ENCODE results near the gene ZNF525.

DNA sequence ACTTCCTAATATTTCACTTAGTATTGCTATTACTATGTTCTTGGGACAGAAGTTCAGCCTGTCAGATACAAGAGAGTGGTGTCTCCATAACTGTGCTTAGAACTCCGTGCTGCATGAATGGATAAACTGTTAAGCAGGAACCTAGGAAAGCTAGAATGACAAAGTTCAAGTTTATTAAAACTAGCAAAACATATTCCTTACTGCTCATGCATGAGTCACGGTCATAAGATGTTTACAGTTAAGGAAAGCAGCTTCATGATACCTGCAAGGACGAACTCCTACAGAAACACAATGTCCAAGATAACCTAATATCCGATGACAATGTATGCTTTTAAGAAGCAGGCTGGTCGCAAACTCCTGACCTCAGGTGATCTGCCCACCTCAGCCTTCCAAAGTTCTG is 23.4 kb downstream of the ZNF525 start:
- TF ChIP-seq, protein P1, sequence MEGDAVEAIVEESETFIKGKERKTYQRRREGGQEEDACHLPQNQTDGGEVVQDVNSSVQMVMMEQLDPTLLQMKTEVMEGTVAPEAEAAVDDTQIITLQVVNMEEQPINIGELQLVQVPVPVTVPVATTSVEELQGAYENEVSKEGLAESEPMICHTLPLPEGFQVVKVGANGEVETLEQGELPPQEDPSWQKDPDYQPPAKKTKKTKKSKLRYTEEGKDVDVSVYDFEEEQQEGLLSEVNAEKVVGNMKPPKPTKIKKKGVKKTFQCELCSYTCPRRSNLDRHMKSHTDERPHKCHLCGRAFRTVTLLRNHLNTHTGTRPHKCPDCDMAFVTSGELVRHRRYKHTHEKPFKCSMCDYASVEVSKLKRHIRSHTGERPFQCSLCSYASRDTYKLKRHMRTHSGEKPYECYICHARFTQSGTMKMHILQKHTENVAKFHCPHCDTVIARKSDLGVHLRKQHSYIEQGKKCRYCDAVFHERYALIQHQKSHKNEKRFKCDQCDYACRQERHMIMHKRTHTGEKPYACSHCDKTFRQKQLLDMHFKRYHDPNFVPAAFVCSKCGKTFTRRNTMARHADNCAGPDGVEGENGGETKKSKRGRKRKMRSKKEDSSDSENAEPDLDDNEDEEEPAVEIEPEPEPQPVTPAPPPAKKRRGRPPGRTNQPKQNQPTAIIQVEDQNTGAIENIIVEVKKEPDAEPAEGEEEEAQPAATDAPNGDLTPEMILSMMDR (IDR thresholded peaks at IDR 0.05; ENCODE audit: low read length), result no peak
- TF ChIP-seq EZH2 (IDR thresholded peaks at IDR 0.05; ENCODE audit: borderline replicate concordance, low read length), result no peak

Data from OCI-LY1 (cell line).